Esophagus squamous epithelium (tissue), 5 donors: ENCODE measurements around the gene HOXD13. TPM values are rescaled to one million over a fixed set of nuclear protein-coding genes. Genes with fewer than 3 reads are reported as not detected.

ENCODE experiments used
- DNase-seq: peaks from one replicate; lab custom pipeline; 2025; lab: John Stamatoyannopoulos, UW
- H3K27ac ChIP-seq, 4 donors: fragments of 200-600 bp; sonication (generic); one replicate each; pipeline ENCODE4 v1.5.1; 2016 to 2019; ENCODE audit warnings: mild to moderate bottlenecking in 1 of 4
- H3K27me3 ChIP-seq, 4 donors: fragments of 200-600 bp; sonication (generic); 1 replicate in 3 of 4; 2 replicates in 1 of 4; pipeline versions ENCODE4 v1.5.1 to v1.6.0; 2017 to 2021; ENCODE audit warnings: antibody characterized with exemption in 1 of 4
- H3K36me3 ChIP-seq, 3 donors: fragments of 200-600 bp; sonication (generic); one replicate each; pipeline ENCODE4 v1.5.1; 2016 to 2019
- H3K4me1 ChIP-seq, 3 donors: fragments of 200-600 bp; sonication (generic); one replicate each; pipeline ENCODE4 v1.5.1; 2017 to 2019
- H3K4me3 ChIP-seq, 4 donors: fragments of 200-600 bp; sonication (generic); 1 replicate in 3 of 4; 2 replicates in 1 of 4; pipeline ENCODE4 v1.5.1; 2016 to 2019; ENCODE audit warnings: mild to moderate bottlenecking in 2 of 4, moderate library complexity in 1 of 4
- H3K9me3 ChIP-seq, 3 donors: fragments of 200-600 bp; sonication (generic); one replicate each; pipeline ENCODE4 v1.5.1; 2016 to 2019
- CTCF ChIP-seq, 6 experiments: fragments of 450-650 bp in 4 of 6; fragments of 200-600 bp in 2 of 6; sonication (generic) in 2 of 6; IDR thresholded peaks; one replicate each; pipeline ENCODE4 v1.5.1; 2016 to 2019; ENCODE audit warnings: antibody characterized with exemption in 6 of 6, mild to moderate bottlenecking in 4 of 6, moderate library complexity in 4 of 6
- POLR2A ChIP-seq, 4 donors: fragments of 450-650 bp; IDR thresholded peaks; one replicate each; pipeline ENCODE4 v1.6.1; 2017; ENCODE audit warnings: antibody characterized with exemption in 4 of 4, mild to moderate bottlenecking in 4 of 4, moderate library complexity in 3 of 4
- WGBS, 2 donors: methylation state at CpG; one replicate each; pipeline ENCODE4 v1.1.5; 2018; 5-methylcytosine and 5-hydroxymethylcytosine counted together
- intact Hi-C: fragments of 100-400 bp; cut with DNase I; formaldehyde crosslinking; loops from one replicate; pipeline ENCODE4 v1.15.0; 2022
- total RNA-seq, 4 donors: library from RNA; depleted of rRNA; stranded (reverse); fragments of >200 nt; gene quantifications; one replicate each; pipeline ENCODE4 v1.1.0, GENCODE V29; 2016
- donor health status: DM: yes; HTN: yes; CAD: no.

HOXD13 gene
- total RNA-seq, 4 donors from 2014 or later = not detected

DNA sequence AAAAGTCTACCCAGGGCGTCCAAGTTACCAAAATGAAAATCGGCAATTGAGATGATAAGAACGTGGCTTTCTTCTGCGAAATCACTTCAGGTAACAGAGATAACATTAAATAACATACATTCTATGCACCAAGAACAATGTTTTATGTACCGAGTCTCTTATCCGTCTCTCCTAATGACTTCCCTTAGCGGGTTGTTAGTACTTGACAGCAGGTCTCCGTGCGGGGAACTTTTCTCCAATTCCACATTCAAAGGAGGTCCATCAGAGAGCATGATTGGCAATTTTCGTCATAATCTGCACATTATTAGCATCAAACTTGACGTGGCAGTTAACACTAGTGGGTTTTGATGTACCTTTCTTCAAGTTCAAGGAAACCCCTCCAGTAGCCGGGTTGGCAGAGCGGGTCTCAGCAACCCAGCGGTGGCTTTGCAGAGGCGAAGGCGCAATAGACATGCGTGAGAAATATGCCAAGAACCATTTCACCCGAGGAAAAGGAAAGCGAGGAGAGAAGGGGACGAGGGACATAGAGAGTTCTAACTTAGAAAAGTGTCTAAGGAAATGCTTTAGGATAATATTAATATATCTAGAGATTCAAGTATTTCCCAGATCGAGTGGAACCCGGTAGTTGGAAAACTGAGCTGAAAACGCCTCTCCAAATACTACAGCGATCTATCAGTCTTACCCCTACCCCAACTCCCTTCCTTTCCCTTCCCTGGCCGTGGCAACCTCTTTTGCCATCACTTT, 13.8 kb upstream of the HOXD13 start:
- no peak for DNase-seq
- no peaks in the 10 kb centered on the region for H3K36me3 ChIP-seq
- no peak for TF ChIP-seq POLR2A (IDR thresholded peaks at IDR 0.05)
- TF ChIP-seq CTCF (IDR thresholded peaks at IDR 0.05) = no peak
- intact Hi-C loops = no loop called here
- H3K9me3 ChIP-seq = peaks cover 0 to 20% (median 13%) of the 10 kb centered on the region in 3 donors
- 10 to 17% methylated on average over 25 of the region's 25 CpGs for whole genome bisulfite sequencing, 2 donors
- H3K4me3 ChIP-seq = peak overlapping the region in 1 of 4 donors; percentile 53
- H3K27me3 ChIP-seq = peaks cover 47 to 100% (median 72%) of the 10 kb centered on the region in 4 donors
- H3K27ac ChIP-seq = no peak overlapping the region
- peaks cover 0 to 46% (median 10%) of the 10 kb centered on the region in 3 donors for H3K4me1 ChIP-seq

DNA sequence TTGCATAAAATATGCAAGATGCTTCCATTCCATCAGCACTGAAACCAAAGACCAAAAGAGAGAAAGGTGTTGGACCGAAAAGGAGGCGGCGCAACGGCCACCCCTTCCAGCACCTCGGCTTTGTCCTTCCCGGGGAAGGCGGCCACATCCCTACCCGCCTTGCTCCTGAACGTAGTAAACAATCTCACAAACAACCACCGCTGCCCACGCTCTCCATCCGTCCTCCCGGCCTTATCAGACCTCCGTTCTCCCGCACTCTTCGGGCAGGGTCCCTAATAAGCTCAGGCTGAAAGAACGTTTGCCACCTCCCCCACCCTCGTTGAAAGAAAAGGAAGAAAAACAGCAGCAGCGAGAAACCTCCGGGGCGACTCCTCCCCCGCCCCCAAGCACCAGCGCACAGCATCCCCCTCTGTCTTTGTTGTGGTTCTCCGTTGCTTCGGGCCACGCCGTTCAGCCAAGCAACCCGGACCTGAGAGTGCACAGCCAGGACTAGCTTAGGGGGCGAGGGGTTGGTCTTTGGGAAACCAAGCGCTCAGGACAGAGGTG, 13.2 kb upstream of the HOXD13 start:
- DNase-seq = no peak
- H3K4me1 ChIP-seq = peaks cover 0 to 46% (median 10%) of the 10 kb centered on the region in 3 donors
- intact Hi-C loops = no loop called here
- H3K9me3 ChIP-seq = peaks cover 0 to 20% (median 13%) of the 10 kb centered on the region in 3 donors
- WGBS, 2 donors = 10 to 18% methylated on average over 19 to 23 of the region's 30 CpGs
- TF ChIP-seq CTCF (IDR thresholded peaks at IDR 0.05) = no peak
- no peak for TF ChIP-seq POLR2A (IDR thresholded peaks at IDR 0.05)
- H3K27ac ChIP-seq = no peak overlapping the region
- no peaks in the 10 kb centered on the region for H3K36me3 ChIP-seq
- H3K27me3 ChIP-seq = peaks cover 44 to 100% (median 70%) of the 10 kb centered on the region in 4 donors
- H3K4me3 ChIP-seq = peak overlapping the region in 2 of 4 donors; percentile 38 to 53

GRCh38 chr2:176079831-176080539, 12.5 kb upstream of the HOXD13 start:
- no peak for TF ChIP-seq POLR2A (IDR thresholded peaks at IDR 0.05)
- TF ChIP-seq CTCF (IDR thresholded peaks at IDR 0.05) = peak in 4 of 6 experiments; percentile 27 to 59 (median 36)
- Histone ChIP-seq H3K4me3 (peak overlapping the region in 2 of 4 donors; percentile 38 to 53), H3K4me1 (peaks cover 0 to 53% (median 10%) of the 10 kb centered on the region in 3 donors), H3K9me3 (peaks cover 0 to 20% (median 13%) of the 10 kb centered on the region in 3 donors), H3K36me3 (no peaks in the 10 kb centered on the region), H3K27ac (no peak overlapping the region), H3K27me3 (peaks cover 47 to 100% (median 73%) of the 10 kb centered on the region in 4 donors)
- WGBS, 2 donors = 3% methylated on average over 29 of the region's 86 CpGs; no CpG with 5 or more reads in 1 of the 2 donors
- intact Hi-C loops = loop anchor here (10.0 kb wide), 1 partner anchor 715 kb away; no protein-coding TSS in a partner anchor
- no peak for DNase-seq

- peaks cover 0 to 60% (median 10%) of the 10 kb centered on the region in 3 donors for H3K4me1 ChIP-seq
- peaks cover 55 to 100% (median 79%) of the 10 kb centered on the region in 4 donors for H3K27me3 ChIP-seq
- H3K9me3 ChIP-seq = peaks cover 0 to 20% (median 13%) of the 10 kb centered on the region in 3 donors
- H3K36me3 ChIP-seq = no peaks in the 10 kb centered on the region
- peak overlapping the region in 2 of 4 donors; percentile 38 to 53 for H3K4me3 ChIP-seq
- H3K27ac ChIP-seq = no peak overlapping the region
- TF ChIP-seq POLR2A (IDR thresholded peaks at IDR 0.05) (no peak), CTCF (IDR thresholded peaks at IDR 0.05) (no peak)
- DNase-seq = no peak
- intact Hi-C loops = loop anchor here (10.0 kb wide), 1 partner anchor 716 kb away; no protein-coding TSS in a partner anchor
- WGBS, 2 donors = 23% methylated on average over 23 to 30 of the region's 68 CpGs
Measured at GRCh38 chr2:176080540-176081375, 11.8 kb upstream of the HOXD13 start.
